ENCODE data around the gene DIAPH2. TPM values are rescaled to one million over a fixed set of nuclear protein-coding genes. Genes with fewer than 3 reads are reported as not detected.

Gene DIAPH2
- total RNA-seq, 1 experiment from 2014 or later = 10.9 TPM

GRCh38 chrX:97399400-97399799 is 714.8 kb downstream of the DIAPH2 start:
- Histone ChIP-seq H3K4me2 (ENCODE audit: low read length) (no peak overlapping the region), H3K36me3 (ENCODE audit: control insufficient read depth in 1 of 2, insufficient read depth in 2 of 2, low read length in 2 of 2) (no peaks in the 10 kb centered on the region), H3K27ac (ENCODE audit: low read depth, low read length) (no peak overlapping the region), H3K9ac (ENCODE audit: low read length) (no peak overlapping the region), H3K9me2 (ENCODE audit: insufficient read depth) (no peaks in the 10 kb centered on the region), H4K20me1 (ENCODE audit: insufficient read depth) (no peaks in the 10 kb centered on the region), H3K79me2 (ENCODE audit: insufficient read depth, low read length) (no peaks in the 10 kb centered on the region), H3K4me3 (replicated peaks in 1 of 2; ENCODE audit: low read depth in 1 of 2, low read length in 2 of 2) (no peak overlapping the region), H3K27me3 (ENCODE audit: insufficient read depth, low read length) (no peaks in the 10 kb centered on the region), H3K4me1 (ENCODE audit: control insufficient read depth in 1 of 2, insufficient read depth in 2 of 2, low read length in 2 of 2) (no peaks in the 10 kb centered on the region; a peak in 1 of 4 replicates), H2AFZ (ENCODE audit: low read depth, low read length, poor library complexity, severe bottlenecking) (no peak overlapping the region), H3K9me3 (ENCODE audit: control insufficient read depth in 1 of 2, insufficient read depth in 1 of 2, low read depth in 1 of 2, low read length in 2 of 2) (no peaks in the 10 kb centered on the region)
- DNase-seq (ENCODE audit: low read depth, low spot score) (no peak), ATAC-seq (no peak)
- ChIA-PET CTCF (no interaction called here), RAD21 (ENCODE audit: low non-redundant PET in 1 of 2, low total read pairs in 2 of 2, uncharacterized antibody in 2 of 2, unreplicated experiment in 2 of 2) (no interaction called here), POLR2A (no interaction called here)
- BruUV-seq (replicated peaks) = no TSS peak
- TF ChIP-seq YY1 (IDR thresholded peaks at IDR 0.05; ENCODE audit: extremely low read depth, insufficient replicate concordance, low read depth, low read length) (no peak), CEBPB (IDR thresholded peaks at IDR 0.05; ENCODE audit: low read depth) (no peak), ZBTB33 (IDR thresholded peaks at IDR 0.05; ENCODE audit: extremely low read depth, insufficient replicate concordance, low read length) (no peak), CBX3 (IDR thresholded peaks at IDR 0.05; ENCODE audit: low read depth) (no peak), RAD21 (IDR thresholded peaks at IDR 0.05; ENCODE audit: low read depth) (no peak), POLR2A (IDR thresholded peaks at IDR 0.05; ENCODE audit: borderline replicate concordance, extremely low read depth, insufficient read depth, insufficient read length) (no peak), ELF1 (IDR thresholded peaks at IDR 0.05; ENCODE audit: borderline replicate concordance, low read depth) (no peak), SIN3A (IDR thresholded peaks at IDR 0.05; ENCODE audit: low read depth) (no peak), TCF7L2 (IDR thresholded peaks at IDR 0.05; ENCODE audit: borderline replicate concordance, extremely low read depth, insufficient read depth, insufficient read length) (no peak), ZNF274 (IDR thresholded peaks at IDR 0.05; ENCODE audit: low read depth, low read length) (no peak), ATF3 (IDR thresholded peaks at IDR 0.05) (no peak), SRF (IDR thresholded peaks at IDR 0.05; ENCODE audit: low read depth) (no peak), SP1 (IDR thresholded peaks at IDR 0.05; ENCODE audit: low read depth) (no peak), JUND (IDR thresholded peaks at IDR 0.05) (no peak)
- intact Hi-C loops (cut with micrococcal nuclease) = no loop called here

Measured in HCT116 (cell line).